ENCODE data around the gene ME3. TPM values are rescaled to one million over a fixed set of nuclear protein-coding genes. Genes with fewer than 3 reads are reported as not detected.

Gene ME3
- total RNA-seq, 3 donors from 2014 or later: 29.3 to 51.2 (median 31.8) TPM

DNA sequence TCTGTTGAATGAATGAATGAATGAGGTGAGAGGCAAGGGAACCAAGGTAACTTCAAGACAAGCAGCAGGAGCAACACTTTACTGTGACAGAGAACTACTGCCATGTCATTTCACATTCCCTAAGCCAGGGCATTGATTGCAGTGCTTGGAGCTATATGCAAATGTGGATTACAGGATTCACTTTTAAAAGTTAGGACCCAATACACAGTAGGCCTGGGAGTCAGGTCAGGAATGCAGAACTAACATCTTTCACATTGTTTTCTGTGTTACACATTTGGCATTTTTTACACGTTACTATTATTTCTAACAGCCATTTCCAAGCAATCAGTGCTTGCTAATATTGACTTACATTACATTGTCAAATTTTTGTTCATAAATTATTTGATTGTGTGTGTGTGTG lies 26.2 kb upstream of the ME3 start:
- Histone ChIP-seq H3K36me3 (ENCODE audit: low read depth) (no peaks in the 10 kb centered on the region), H3K4me1 (ENCODE audit: low read depth) (no peaks in the 10 kb centered on the region), H3K9me3 (no peaks in the 10 kb centered on the region), H3K4me3 (no peak overlapping the region)
- TF ChIP-seq, protein P1, sequence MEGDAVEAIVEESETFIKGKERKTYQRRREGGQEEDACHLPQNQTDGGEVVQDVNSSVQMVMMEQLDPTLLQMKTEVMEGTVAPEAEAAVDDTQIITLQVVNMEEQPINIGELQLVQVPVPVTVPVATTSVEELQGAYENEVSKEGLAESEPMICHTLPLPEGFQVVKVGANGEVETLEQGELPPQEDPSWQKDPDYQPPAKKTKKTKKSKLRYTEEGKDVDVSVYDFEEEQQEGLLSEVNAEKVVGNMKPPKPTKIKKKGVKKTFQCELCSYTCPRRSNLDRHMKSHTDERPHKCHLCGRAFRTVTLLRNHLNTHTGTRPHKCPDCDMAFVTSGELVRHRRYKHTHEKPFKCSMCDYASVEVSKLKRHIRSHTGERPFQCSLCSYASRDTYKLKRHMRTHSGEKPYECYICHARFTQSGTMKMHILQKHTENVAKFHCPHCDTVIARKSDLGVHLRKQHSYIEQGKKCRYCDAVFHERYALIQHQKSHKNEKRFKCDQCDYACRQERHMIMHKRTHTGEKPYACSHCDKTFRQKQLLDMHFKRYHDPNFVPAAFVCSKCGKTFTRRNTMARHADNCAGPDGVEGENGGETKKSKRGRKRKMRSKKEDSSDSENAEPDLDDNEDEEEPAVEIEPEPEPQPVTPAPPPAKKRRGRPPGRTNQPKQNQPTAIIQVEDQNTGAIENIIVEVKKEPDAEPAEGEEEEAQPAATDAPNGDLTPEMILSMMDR (IDR thresholded peaks at IDR 0.05): no peak
- intact Hi-C loops (cut with DNase I, micrococcal nuclease): no loop called here
- no peak for DNase-seq
- ATAC-seq: no peak

GRCh38 chr11:86696451-86696850 lies 24.0 kb upstream of the ME3 start:
- H3K4me3 ChIP-seq: no peak overlapping the region
- ATAC-seq: no peak
- no peaks in the 10 kb centered on the region for H3K9me3 ChIP-seq
- H3K36me3 ChIP-seq (ENCODE audit: low read depth): no peaks in the 10 kb centered on the region
- intact Hi-C loops (cut with DNase I, micrococcal nuclease): no loop called here
- H3K4me1 ChIP-seq (ENCODE audit: low read depth): no peaks in the 10 kb centered on the region
- TF ChIP-seq, protein P1 (IDR thresholded peaks at IDR 0.05): no peak
- DNase-seq: no peak

GRCh38 chr11:86696004-86696403 lies 23.6 kb upstream of the ME3 start:
- intact Hi-C loops (cut with DNase I, micrococcal nuclease): no loop called here
- no peaks in the 10 kb centered on the region for H3K36me3 ChIP-seq (ENCODE audit: low read depth)
- H3K4me1 ChIP-seq (ENCODE audit: low read depth): no peaks in the 10 kb centered on the region
- TF ChIP-seq, protein P1 (IDR thresholded peaks at IDR 0.05): no peak
- H3K9me3 ChIP-seq: no peaks in the 10 kb centered on the region
- ATAC-seq: no peak
- H3K4me3 ChIP-seq: no peak overlapping the region
- no peak for DNase-seq

GRCh38 chr11:86695373-86695772 lies 23.0 kb upstream of the ME3 start:
- intact Hi-C loops (cut with DNase I, micrococcal nuclease): no loop called here
- DNase-seq: no peak
- no peak for ATAC-seq
- no peaks in the 10 kb centered on the region for H3K36me3 ChIP-seq (ENCODE audit: low read depth)
- no peaks in the 10 kb centered on the region for H3K9me3 ChIP-seq
- TF ChIP-seq, protein P1 (IDR thresholded peaks at IDR 0.05): no peak
- H3K4me3 ChIP-seq: no peak overlapping the region
- no peaks in the 10 kb centered on the region for H3K4me1 ChIP-seq (ENCODE audit: low read depth)

DNA sequence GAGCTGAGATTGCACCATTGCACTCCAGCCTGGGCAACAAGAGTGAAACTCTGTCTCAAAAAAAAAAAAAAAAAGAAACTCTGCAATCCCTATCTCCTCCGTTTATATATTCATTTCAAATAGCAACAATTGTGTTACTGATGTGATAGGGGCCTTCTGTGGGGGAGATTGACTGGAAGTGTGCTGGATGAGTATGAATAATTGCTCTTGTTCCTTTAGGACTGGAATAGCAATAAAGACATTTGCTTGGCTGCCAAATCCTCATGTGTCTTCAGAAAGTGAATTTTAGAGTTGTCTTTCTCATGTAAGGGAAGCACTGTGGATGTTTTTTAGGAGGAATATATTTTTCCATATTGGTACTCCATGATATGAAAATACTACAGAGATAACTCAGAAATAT lies 21.1 kb upstream of the ME3 start:
- Histone ChIP-seq H3K4me1 (ENCODE audit: low read depth) (no peaks in the 10 kb centered on the region), H3K36me3 (ENCODE audit: low read depth) (no peaks in the 10 kb centered on the region), H3K9me3 (no peaks in the 10 kb centered on the region), H3K4me3 (no peak overlapping the region)
- DNase-seq (no peak), ATAC-seq (no peak)
- intact Hi-C loops (cut with DNase I, micrococcal nuclease): no loop called here
- TF ChIP-seq, protein P1 (IDR thresholded peaks at IDR 0.05): no peak

GRCh38 chr11:86692746-86693145 lies 20.3 kb upstream of the ME3 start:
- Histone ChIP-seq H3K9me3 (no peaks in the 10 kb centered on the region), H3K4me1 (ENCODE audit: low read depth) (no peaks in the 10 kb centered on the region), H3K36me3 (ENCODE audit: low read depth) (no peaks in the 10 kb centered on the region), H3K4me3 (no peak overlapping the region)
- ATAC-seq: no peak
- DNase-seq: no peak
- TF ChIP-seq, protein P1 (IDR thresholded peaks at IDR 0.05): no peak
- intact Hi-C loops (cut with DNase I, micrococcal nuclease): no loop called here

Measured in mucosa of descending colon (tissue), 3 donors.